HepG2 (cell line): ENCODE results near the gene APBB2. TPM values are rescaled to one million over a fixed set of nuclear protein-coding genes. Genes with fewer than 3 reads are reported as not detected.

Experiments used
- ATAC-seq: fragments of 200-7000 bp; cut with Tn5 transposase; 3 replicates; pipeline ENCODE4 v1.9.1; 2020; ENCODE audit warnings: mild to moderate bottlenecking, moderate library complexity
- BruUV-seq: library from RNA; stranded (reverse); fragments of 400-500 nt; replicated peaks from 2 replicates; lab custom pipeline; 2021; lab: Mats Ljungman, UMichigan
- CTCF ChIA-PET: fragments of 300-600 bp; formaldehyde crosslinking; extraction: SDS; loops from one replicate; lab custom pipeline; 2021; ENCODE audit warnings: low total read pairs, inconsistent platforms, low intra/inter-chr PET ratio; lab: Yijun Ruan, JAX
- POLR2A ChIA-PET: fragments of 350-600 bp; sonication (Branson Sonifier 250); formaldehyde crosslinking; loops from one replicate; lab custom pipeline; 2020; ENCODE audit warnings: antibody characterized with exemption, inconsistent platforms; lab: Yijun Ruan, JAX
- DNase-seq: peaks from one replicate; pipeline ENCODE4 v3.0.0-alpha.2; 2015; ENCODE audit warnings: low spot score
- FAIRE-seq: peaks from 3 replicates; lab custom pipeline; 2011; peaks lifted over from hg19 to GRCh38; lab: Jason Lieb, UNC
- H2AFZ ChIP-seq: one replicate; pipeline ENCODE4 v1.6.1; 2011; ENCODE audit warnings: low read length, inconsistent platforms
- H3K27ac ChIP-seq: fragments of 300-600 bp; 3 replicates; pipeline ENCODE4 v1.8.0; 2011; ENCODE audit warnings: mixed run types, mild to moderate bottlenecking, mixed read lengths, low read length, inconsistent platforms; ENCODE audit not compliant: insufficient read depth; ENCODE audit errors: extremely low read length
- H3K27me3 ChIP-seq, 2 experiments: fragments of 200-600 bp in 1 of 2; 2 replicates in 1 of 2; 3 replicates in 1 of 2; pipeline versions ENCODE4 v1.6.0 to v1.8.0; 2011; ENCODE audit warnings: low read length in 2 of 2, mild to moderate bottlenecking in 2 of 2, moderate library complexity in 2 of 2, inconsistent platforms in 1 of 2; ENCODE audit not compliant: insufficient read depth in 2 of 2, control insufficient read depth in 1 of 2
- H3K36me3 ChIP-seq, 2 experiments: fragments of 200-600 bp in 1 of 2; replicated peaks in 1 of 2; 2 replicates in 1 of 2; 3 replicates in 1 of 2; pipeline versions ENCODE4 v1.5.1 to v1.8.0; 2011; ENCODE audit warnings: low read length in 2 of 2, inconsistent platforms in 1 of 2; ENCODE audit not compliant: insufficient read depth in 2 of 2, control insufficient read depth in 1 of 2
- H3K4me1 ChIP-seq: 2 replicates; pipeline ENCODE4 v1.5.1; 2012; ENCODE audit warnings: low read length, inconsistent platforms; ENCODE audit not compliant: insufficient read depth
- H3K4me2 ChIP-seq: 2 replicates; pipeline ENCODE4 v1.6.0; 2011; ENCODE audit warnings: low read depth, low read length, inconsistent platforms
- H3K4me3 ChIP-seq, 3 experiments: fragments of 200-600 bp in 1 of 3; sonication (generic), shearing (Covaris generic) in 1 of 3; replicated peaks in 1 of 3; 2 replicates each; pipeline ENCODE4 v1.5.1; 2011 to 2016; ENCODE audit warnings: low read length in 3 of 3, inconsistent platforms in 2 of 3, low read depth in 2 of 3, mild to moderate bottlenecking in 2 of 3, control low read depth in 1 of 3, mixed read lengths in 1 of 3; ENCODE audit not compliant: insufficient read depth in 1 of 3
- H3K79me2 ChIP-seq: one replicate; pipeline ENCODE4 v1.6.1; 2011; ENCODE audit warnings: low read length, inconsistent platforms; ENCODE audit not compliant: insufficient read depth
- H3K9ac ChIP-seq: 2 replicates; pipeline ENCODE4 v1.6.0; 2011; ENCODE audit warnings: mild to moderate bottlenecking, low read depth, low read length, inconsistent platforms; ENCODE audit not compliant: insufficient read depth
- H3K9me3 ChIP-seq: 2 replicates; pipeline ENCODE4 v1.5.1; 2012; ENCODE audit warnings: mild to moderate bottlenecking, low read length
- H4K20me1 ChIP-seq: 2 replicates; pipeline ENCODE4 v1.6.0; 2011; ENCODE audit warnings: inconsistent platforms, mild to moderate bottlenecking, low read length, moderate library complexity; ENCODE audit not compliant: insufficient read depth
- ARID2 ChIP-seq: sonication (generic); formaldehyde crosslinking; IDR thresholded peaks from 2 replicates; pipeline ENCODE4 v1.8.1; 2022; ENCODE audit warnings: mild to moderate bottlenecking, missing genetic modification reagents, borderline replicate concordance
- BORCS8-MEF2B ChIP-seq: sonication (generic); formaldehyde crosslinking; IDR thresholded peaks from 2 replicates; pipeline ENCODE4 v1.8.0; 2022; ENCODE audit warnings: mild to moderate bottlenecking, missing genetic modification reagents
- CREB1 ChIP-seq, 2 experiments: fragments of 450-650 bp in 1 of 2; IDR thresholded peaks; 2 replicates each; pipeline ENCODE4 v1.6.1; 2016 to 2017; ENCODE audit warnings: control low read depth in 1 of 2, mild to moderate bottlenecking in 1 of 2, missing compliant biosample characterization in 1 of 2, missing genetic modification characterization in 1 of 2
- ETV5 ChIP-seq: IDR thresholded peaks from 2 replicates; pipeline ENCODE4 v1.6.1; 2018; ENCODE audit warnings: missing biosample characterization, missing genetic modification reagents, inconsistent platforms, borderline replicate concordance
- KDM4B ChIP-seq: sonication (generic); formaldehyde crosslinking; IDR thresholded peaks from 2 replicates; pipeline ENCODE4 v1.4.0; 2020; ENCODE audit warnings: missing genetic modification reagents
- MLLT10 ChIP-seq: sonication (generic); formaldehyde crosslinking; IDR thresholded peaks from 2 replicates; pipeline ENCODE4 v1.4.0; 2020; ENCODE audit warnings: missing genetic modification reagents
- RCOR2 ChIP-seq: IDR thresholded peaks from 2 replicates; pipeline ENCODE4 v1.6.1; 2016; ENCODE audit warnings: missing biosample characterization, missing genetic modification reagents
- SYNCRIP ChIP-seq: fragments of 200-400 bp; formaldehyde crosslinking; IDR thresholded peaks from 2 replicates; pipeline ENCODE4 v1.6.1; 2018; ENCODE audit warnings: mild to moderate bottlenecking, low read depth, low read length; ENCODE audit not compliant: insufficient read depth
- TBX2 ChIP-seq: sonication (generic); formaldehyde crosslinking; IDR thresholded peaks from 2 replicates; pipeline ENCODE4 v1.5.0; 2020; ENCODE audit warnings: missing genetic modification reagents, mild to moderate bottlenecking, borderline replicate concordance
- TEAD2 ChIP-seq: sonication (generic); formaldehyde crosslinking; IDR thresholded peaks from 2 replicates; pipeline ENCODE4 v1.9.0; 2021; ENCODE audit warnings: missing genetic modification reagents
- YEATS4 ChIP-seq: sonication (generic); formaldehyde crosslinking; IDR thresholded peaks from 2 replicates; pipeline ENCODE4 v1.4.0; 2020; ENCODE audit warnings: missing genetic modification reagents, borderline replicate concordance
- ZNF746 ChIP-seq: sonication (generic); formaldehyde crosslinking; IDR thresholded peaks from 2 replicates; pipeline ENCODE4 v1.8.0; 2022; ENCODE audit warnings: mild to moderate bottlenecking, missing genetic modification reagents
- WGBS: methylation state at CpG from one replicate; pipeline ENCODE4 v1.1.6; 2017; ENCODE audit warnings: low lambda C conversion rate; 5-methylcytosine and 5-hydroxymethylcytosine counted together
- in situ Hi-C: cut with HindIII; loops from 2 replicates; pipeline ENCODE4 v1.10.0; 2017; ENCODE audit warnings: low pct_unique_long_range_greater_than_20kb; ENCODE audit not compliant: extremely low pct_ligation_motif_present
- intact Hi-C: fragments of 100-400 bp; cut with micrococcal nuclease; formaldehyde crosslinking; loops from one replicate; pipeline ENCODE4 v1.10.0; 2022; ENCODE audit not compliant: unreplicated experiment
- polyA plus RNA-seq, 8 experiments: library from polyadenylated mRNA; depleted of rRNA in 3 of 8; stranded (reverse) in 7 of 8; unstranded in 1 of 8; fragments of >200 nt; fragmentation: Illumina TruSeq in 4 of 8; extraction: Trizol in 4 of 8; gene quantifications; 2 replicates each; pipeline versions ENCODE4 v1.2.1 to v1.2.3, GENCODE V29; 2011 to 2016; ENCODE audit warnings: low read depth in 4 of 8, missing spikeins in 1 of 8, mixed read lengths in 1 of 8; ENCODE audit not compliant: insufficient read depth in 1 of 8
- total RNA-seq, 5 experiments: library from RNA; depleted of rRNA; stranded (reverse); fragments of >200 nt; fragmentation: Illumina TruSeq; extraction: Trizol; gene quantifications; 2 replicates each; pipeline ENCODE4 v1.2.3, GENCODE V29; 2016; ENCODE audit warnings: low read depth in 1 of 5
- TF ChIP-seq, protein P1 (sequence below): sonication (generic); formaldehyde crosslinking; IDR thresholded peaks from 2 replicates; pipeline ENCODE4 v1.8.0; 2022; ENCODE audit warnings: mild to moderate bottlenecking, missing genetic modification reagents
- TF ChIP-seq, protein P2 (sequence below): sonication (generic); formaldehyde crosslinking; IDR thresholded peaks from 2 replicates; pipeline ENCODE4 v1.5.1; 2020; ENCODE audit warnings: missing genetic modification reagents, mild to moderate bottlenecking, borderline replicate concordance
- TF ChIP-seq, protein P3 (sequence below): IDR thresholded peaks from 2 replicates; pipeline ENCODE4 v1.6.1; 2016; ENCODE audit warnings: low read depth, borderline replicate concordance
- TF ChIP-seq, protein P4 (sequence below): sonication (generic); formaldehyde crosslinking; IDR thresholded peaks from 2 replicates; pipeline ENCODE4 v1.4.0; 2020; ENCODE audit warnings: mild to moderate bottlenecking, low read depth, missing genetic modification reagents
- TF ChIP-seq, protein P5 (sequence below): conservative IDR thresholded peaks from 2 replicates; pipeline ENCODE4 v1.6.1; 2018; ENCODE audit warnings: missing genetic modification reagents

Gene APBB2
- total and polyA plus RNA-seq, 2 of the 13 experiments (the other 11 are each of a cell fraction or from before 2014, with no cell fraction given), result 11.7 to 17.0 TPM

DNA sequence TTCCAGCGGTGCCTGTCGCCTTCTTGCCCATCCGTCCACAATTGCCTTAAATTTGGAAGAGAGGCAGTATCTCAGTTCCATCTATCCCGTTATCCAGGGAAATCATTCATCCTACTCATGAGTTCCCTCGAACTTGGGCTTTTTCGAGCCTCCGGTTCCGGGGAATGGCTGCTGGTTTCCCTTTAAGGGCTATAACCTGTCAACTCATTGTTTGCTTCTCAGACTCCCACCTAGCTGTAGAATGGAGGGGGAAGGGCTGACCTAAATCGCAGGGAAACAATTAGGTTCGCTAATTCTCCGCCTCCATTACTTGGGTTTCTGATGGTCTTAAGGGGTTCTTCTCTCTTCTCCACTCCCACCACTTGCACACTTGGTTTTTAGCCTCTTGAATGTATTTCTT, 43.6 kb upstream of the APBB2 start:
- no peak overlapping the region for H3K9ac ChIP-seq
- WGBS, result 55% methylated on average over 11 of the region's 11 CpGs
- no peaks in the 10 kb centered on the region for H3K36me3 ChIP-seq
- DNase-seq (no peak), FAIRE-seq (no peak), ATAC-seq (no peak)
- no peak overlapping the region for H3K27ac ChIP-seq
- no TSS peak for BruUV-seq
- TF ChIP-seq CREB1 (IDR thresholded peaks at IDR 0.05), result no peak
- TF ChIP-seq CREB1 (CRISPR knock-in tag; IDR thresholded peaks at IDR 0.05), result no peak
- TF ChIP-seq ARID2 (CRISPR knock-in tag), result no peak
- no peak for TF ChIP-seq TBX2 (CRISPR knock-in tag)
- TF ChIP-seq YEATS4 (CRISPR knock-in tag), result no peak
- TF ChIP-seq, protein P1, sequence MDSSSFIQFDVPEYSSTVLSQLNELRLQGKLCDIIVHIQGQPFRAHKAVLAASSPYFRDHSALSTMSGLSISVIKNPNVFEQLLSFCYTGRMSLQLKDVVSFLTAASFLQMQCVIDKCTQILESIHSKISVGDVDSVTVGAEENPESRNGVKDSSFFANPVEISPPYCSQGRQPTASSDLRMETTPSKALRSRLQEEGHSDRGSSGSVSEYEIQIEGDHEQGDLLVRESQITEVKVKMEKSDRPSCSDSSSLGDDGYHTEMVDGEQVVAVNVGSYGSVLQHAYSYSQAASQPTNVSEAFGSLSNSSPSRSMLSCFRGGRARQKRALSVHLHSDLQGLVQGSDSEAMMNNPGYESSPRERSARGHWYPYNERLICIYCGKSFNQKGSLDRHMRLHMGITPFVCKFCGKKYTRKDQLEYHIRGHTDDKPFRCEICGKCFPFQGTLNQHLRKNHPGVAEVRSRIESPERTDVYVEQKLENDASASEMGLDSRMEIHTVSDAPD (CRISPR knock-in tag), result no peak
- no peak for TF ChIP-seq ZNF746 (CRISPR knock-in tag)
- no peak for TF ChIP-seq MLLT10 (CRISPR knock-in tag)
- TF ChIP-seq, protein P2, sequence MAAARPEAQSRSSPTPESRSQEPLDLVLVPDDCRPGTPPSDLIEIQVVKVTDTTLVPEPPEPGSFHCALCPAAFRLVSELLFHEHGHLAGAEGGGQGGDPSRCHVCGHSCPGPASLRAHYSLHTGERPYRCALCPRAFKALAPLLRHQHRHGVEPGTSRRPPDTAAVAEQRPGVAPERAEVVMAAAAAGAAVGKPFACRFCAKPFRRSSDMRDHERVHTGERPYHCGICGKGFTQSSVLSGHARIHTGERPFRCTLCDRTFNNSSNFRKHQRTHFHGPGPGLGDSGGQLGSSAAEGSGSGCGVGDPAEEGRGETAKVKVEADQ (CRISPR knock-in tag), result no peak
- TF ChIP-seq, protein P3, sequence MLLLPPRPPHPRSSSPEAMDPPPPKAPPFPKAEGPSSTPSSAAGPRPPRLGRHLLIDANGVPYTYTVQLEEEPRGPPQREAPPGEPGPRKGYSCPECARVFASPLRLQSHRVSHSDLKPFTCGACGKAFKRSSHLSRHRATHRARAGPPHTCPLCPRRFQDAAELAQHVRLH (CRISPR knock-in tag), result no peak
- no peak for TF ChIP-seq ETV5 (CRISPR knock-in tag)
- TF ChIP-seq, protein P4, sequence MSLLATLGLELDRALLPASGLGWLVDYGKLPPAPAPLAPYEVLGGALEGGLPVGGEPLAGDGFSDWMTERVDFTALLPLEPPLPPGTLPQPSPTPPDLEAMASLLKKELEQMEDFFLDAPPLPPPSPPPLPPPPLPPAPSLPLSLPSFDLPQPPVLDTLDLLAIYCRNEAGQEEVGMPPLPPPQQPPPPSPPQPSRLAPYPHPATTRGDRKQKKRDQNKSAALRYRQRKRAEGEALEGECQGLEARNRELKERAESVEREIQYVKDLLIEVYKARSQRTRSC (CRISPR knock-in tag), result no peak
- TF ChIP-seq TEAD2 (CRISPR knock-in tag), result no peak
- no peak for TF ChIP-seq SYNCRIP
- TF ChIP-seq BORCS8-MEF2B (CRISPR knock-in tag), result no peak
- TF ChIP-seq, protein P5, sequence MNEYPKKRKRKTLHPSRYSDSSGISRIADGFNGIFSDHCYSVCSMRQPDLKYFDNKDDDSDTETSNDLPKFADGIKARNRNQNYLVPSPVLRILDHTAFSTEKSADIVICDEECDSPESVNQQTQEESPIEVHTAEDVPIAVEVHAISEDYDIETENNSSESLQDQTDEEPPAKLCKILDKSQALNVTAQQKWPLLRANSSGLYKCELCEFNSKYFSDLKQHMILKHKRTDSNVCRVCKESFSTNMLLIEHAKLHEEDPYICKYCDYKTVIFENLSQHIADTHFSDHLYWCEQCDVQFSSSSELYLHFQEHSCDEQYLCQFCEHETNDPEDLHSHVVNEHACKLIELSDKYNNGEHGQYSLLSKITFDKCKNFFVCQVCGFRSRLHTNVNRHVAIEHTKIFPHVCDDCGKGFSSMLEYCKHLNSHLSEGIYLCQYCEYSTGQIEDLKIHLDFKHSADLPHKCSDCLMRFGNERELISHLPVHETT (CRISPR knock-in tag), result no peak
- TF ChIP-seq RCOR2, result no peak
- no peak for TF ChIP-seq KDM4B (CRISPR knock-in tag)
- no peak overlapping the region for H3K4me2 ChIP-seq
- peaks cover 5 to 47% of the 10 kb centered on the region in 2 experiments for H3K27me3 ChIP-seq
- ChIA-PET POLR2A (no interaction called here), CTCF (no interaction called here)
- intact Hi-C loops (no loop called here), in situ Hi-C loops (no loop called here)
- H4K20me1 ChIP-seq, result no peaks in the 10 kb centered on the region
- no peak overlapping the region for H3K4me3 ChIP-seq
- no peaks in the 10 kb centered on the region for H3K4me1 ChIP-seq
- H3K79me2 ChIP-seq, result no peaks in the 10 kb centered on the region
- H3K9me3 ChIP-seq, result no peaks in the 10 kb centered on the region
- no peak overlapping the region for H2AFZ ChIP-seq
